Colon (tissue), 2 donors: ENCODE data around the gene TRIM10.
A peak's percentile ranks its signal among the peaks of the same experiment; 100 is the strongest.
"Not testable (repeated sequence)": the region's sequence is repeated elsewhere in the genome, so short reads cannot be mapped to it uniquely, and the experiment has no call there.

Source experiments
- FAIRE-seq: peaks from 2 replicates; lab custom pipeline; 2012; peaks lifted over from hg19 to GRCh38; lab: Jason Lieb, UNC
- donor health status: control.
- donor health status: control.

Gene TRIM10

DNA sequence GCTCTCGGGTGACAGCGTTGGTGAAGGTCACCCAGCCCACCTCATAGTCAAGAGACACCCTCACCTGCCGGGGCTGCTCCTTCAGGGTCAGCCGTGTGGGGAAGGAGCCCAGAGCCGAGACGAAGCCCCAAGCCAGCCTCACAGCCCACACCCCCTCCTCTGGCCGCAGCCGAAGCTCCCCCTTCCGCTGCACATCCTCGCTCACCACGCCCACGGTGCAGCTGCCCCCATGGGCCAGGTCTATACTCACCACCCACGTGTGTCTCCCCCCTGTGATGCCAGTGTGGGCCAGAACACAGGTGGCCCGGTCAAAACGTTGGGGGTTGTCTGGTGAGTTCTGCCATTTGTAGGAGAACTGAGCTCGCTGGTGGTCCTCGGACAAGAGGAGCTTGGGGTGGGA, 7.0 kb downstream of the TRIM10 start:
- no peak for FAIRE-seq

DNA sequence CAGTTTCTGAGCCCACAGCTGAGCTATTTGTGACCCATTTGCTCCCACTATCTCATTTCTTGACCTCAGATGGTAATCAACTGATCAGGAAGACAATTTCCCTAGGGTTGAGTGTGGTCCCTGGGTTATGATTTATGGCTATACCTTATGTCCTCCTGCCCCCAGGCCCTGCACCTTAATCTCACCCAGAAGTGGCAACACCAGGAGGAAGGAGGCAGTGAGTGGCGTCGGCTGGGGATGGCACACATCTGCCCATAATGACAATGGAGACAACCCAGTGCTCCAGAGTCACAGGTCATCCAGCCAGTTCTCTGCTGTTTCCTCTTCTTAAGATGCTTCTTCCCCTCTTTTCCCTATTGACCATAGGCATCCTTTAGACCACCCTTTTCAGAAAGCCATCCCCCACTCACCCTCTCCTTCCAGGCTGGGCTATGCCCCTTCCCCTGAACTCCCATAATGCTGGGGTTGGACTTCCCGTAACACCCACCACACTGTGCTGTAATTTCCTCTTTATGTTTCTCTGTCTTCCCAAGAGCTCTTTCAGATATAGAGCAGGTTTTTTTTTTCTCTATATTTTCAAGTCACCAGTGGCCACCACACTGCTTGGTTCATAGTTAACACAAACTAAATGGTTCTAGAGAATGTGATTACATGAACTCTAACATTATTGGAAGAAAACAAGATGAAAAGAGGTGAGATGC, 8.0 kb downstream of the TRIM10 start:
- no peak for FAIRE-seq

DNA sequence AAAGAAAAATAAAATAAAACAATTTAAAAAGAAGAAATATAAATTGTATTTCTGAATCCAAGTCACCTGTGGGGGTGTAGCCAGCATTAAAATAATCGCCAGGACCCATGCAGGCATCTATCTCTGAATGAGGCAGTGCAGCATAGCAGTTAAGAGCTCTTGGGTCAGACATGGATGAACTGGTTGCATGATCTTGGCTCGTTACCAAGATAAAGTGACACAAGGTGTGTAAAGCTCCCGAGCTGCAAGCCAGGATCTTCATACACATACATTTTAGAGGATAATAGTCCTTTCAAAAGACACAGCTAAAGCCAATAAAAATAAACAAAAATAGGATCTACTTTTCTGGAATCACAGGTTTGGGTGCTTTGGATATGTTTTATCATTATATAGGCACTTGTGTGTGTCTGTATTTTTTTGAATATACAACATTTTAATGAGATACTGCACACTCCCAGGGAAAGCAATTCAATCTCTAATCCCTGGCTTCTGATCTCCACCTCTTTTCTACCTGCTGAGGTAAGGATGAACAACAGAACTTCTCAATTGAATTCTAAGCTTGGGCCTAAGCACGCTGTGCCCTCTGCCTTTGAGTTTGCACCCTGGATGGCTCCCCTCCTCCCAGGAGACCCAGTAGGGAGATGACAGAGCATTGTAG, 8.9 kb downstream of the TRIM10 start:
- no peak for FAIRE-seq

DNA sequence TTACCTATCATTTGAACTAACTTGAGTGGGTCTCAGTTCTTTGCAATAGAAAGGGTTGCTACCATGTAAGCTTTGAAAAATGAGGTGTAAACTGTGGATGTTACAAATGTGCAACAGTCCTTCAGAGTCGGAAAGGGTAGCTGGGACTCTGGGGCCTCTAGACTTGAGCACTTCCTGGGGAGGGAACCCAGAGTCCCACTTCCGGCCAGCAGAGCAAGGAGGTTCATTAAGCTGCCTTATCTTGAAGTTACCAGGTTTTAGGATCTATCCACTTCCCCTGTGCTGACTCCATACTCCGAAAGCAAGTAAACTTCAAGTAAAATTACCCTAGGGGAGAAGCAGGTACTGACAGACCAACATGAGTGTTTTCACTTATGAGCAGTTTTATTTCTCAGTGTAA, 9.4 kb downstream of the TRIM10 start:
- no peak for FAIRE-seq

DNA sequence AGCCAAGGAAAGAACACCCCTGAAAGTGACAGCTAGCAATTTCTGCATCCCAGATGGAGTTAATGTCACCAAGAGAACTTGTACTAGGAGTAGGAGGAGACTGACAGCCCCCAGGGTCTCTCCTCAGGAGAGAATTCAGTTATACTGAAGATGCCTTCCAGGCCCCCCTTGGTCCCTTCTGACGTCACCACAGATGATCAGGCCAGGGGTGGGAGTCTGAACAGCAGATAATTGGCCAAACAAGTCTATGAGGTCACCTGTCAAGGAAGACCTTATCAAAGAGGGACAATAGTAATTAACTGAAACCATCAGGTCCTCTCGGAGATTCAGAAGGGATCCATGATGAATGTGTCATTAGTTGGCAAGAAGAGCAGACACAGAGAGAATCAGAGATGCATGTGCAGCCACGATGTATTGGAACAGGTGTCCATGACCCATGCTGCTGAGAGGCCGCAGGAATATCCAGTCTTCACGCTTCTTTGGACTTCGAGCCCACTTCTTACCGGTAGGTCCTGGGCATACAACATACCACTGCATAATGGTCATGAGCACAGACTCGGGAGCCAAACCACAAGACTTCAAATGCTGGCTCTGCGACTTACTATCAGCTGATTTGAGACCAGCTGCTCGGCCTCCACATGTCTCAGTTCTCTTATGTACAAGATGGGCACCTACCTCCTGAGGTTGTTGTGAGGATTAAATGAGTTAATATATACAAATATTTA, 10.2 kb downstream of the TRIM10 start:
- FAIRE-seq, result no peak

DNA sequence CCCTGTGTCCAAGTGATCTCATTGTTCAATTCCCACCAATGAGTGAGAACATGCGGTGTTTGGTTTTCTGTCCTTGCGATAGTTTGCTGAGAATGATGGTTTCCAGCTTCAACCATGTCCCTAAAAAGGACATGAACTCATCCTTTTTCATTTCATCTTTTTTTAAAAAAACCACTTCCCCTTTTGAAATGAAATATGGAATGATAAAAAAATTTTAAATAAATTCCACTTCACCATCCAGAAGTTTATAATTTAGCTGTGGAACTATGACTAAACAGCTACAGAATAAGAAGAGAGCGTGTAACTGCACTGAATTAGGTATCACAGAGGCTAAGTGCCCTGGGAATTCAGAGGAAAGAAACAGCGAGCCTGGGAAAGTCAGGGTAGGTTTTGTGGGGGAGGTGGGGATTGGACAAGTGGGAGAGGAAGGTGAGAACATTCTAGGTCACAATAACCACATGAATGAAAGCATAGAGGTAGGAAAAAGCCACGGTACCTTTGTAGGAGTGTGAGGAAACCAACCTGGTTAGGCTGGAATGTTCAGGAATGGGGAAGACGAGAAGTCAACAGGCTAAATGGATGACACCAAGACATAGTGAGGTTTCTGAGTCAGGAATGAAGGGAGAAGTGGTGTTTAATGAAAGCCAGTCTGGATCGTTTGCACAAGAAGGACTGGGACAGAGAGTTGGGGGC, 11.0 kb downstream of the TRIM10 start:
- FAIRE-seq, result no peak

DNA sequence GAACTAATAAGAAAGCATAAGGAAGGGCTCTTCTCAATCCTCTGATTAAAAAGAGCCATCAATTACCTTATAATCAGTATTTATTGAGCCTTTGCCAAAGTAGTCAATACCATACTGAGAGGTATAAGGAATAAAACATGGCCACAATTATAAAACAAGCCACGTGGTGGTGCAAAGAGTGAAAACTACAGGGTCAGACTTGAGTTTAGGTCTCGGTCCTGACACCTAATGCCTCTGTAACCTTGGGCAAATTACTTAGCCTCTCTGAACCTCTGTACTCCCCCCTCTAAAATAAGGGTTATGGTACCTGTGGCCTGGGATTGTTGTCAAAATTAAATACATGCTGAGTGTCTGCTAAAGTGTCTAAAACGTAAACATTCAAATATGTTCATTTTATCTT, 11.8 kb downstream of the TRIM10 start:
- FAIRE-seq, result no peak

DNA sequence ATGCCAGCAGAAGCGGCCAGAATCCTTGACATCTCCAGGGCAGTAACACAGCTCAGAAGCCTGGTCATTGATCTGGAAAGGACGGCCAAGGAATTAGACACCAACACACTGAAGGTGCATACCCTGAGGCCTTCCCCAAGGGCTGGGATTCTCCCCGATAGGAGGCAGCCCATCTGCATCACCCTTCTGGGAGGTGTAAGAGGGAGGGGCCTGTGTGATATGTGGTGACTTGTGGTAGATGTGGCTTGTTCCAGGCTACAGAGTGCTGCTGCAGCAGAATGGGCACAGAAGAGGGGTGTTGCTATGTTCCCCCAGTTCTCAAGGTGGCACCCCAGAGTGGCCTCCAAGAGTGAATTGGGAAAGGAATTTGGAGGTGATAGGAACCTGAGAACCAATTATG, 13.9 kb downstream of the TRIM10 start:
- no peak for FAIRE-seq

DNA sequence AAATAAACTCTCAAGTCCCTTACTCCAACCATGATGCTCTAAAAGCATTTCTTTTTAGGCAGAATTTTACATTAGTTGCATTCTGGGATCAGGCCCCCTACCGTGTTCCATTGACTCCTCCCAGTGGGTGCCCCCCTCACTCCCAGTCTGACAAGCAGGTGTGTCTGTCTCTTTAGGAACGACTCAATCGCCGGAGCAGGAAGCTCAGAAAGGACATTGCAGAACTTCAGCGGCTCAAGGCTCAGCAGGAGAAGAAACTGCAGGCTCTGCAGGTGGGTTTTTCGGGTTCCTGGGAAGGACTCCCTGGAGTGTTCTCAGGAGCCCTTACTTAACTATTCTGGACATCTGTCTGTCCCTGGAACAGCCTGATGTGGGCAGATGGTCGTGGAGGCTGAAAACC, 15.2 kb downstream of the TRIM10 start:
- FAIRE-seq, result no peak

DNA sequence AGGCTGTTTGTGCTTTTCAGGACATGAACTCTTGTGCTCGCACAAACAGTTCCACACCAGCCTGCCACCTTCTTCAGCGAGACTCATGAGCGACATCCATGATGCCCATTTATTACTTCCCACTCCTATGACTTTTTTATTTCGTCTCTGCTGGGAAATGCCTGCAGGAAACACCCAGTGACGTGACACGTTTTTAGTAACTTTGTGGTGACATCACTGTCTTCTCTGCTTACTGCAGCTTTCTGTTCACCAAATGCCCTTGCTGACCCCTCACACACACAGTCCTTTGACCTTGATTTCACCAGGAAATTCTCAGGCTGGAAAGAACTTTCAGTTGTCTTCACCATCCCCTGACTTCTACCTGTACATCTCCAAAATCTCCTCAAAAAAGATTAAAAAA, 16.2 kb downstream of the TRIM10 start:
- FAIRE-seq, result no peak

DNA sequence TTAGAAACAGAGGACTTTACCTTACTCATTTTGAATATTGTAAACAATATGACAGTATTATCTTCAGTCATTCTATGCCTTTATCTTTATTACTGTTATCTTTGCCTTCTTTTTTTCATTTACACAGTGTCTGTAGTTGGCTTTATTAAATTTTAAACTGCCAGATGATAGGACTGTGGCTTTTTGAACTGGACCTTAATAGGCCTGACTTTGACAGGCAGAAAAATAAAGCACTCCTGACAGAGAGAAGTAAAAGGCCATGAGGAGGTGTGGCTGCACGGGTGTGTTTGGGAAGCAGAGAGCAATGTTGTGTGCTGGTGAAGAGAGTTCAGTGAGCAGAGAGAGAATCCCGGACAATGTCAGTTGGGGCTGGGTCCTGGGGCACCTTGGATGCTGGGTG, 17.2 kb downstream of the TRIM10 start:
- FAIRE-seq, result no peak

DNA sequence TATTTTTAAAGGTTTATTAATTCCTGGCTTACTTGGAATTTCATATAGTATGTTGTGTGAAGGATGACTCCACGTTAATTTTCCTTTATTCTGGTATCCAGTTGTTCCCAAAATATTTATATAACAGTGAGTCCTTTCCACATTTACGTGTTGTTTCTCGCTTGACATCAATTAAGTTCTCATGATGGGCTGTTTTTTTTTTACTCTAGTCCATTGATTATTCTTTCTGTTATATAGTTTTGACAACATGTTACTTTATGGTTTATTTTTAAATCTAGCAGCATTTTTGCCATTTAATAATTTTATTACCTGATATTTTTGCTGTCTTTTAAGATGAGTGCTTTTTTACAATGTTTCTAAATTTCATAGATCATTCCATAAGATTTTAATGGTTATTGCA, 18.3 kb downstream of the TRIM10 start:
- FAIRE-seq, result no peak

DNA sequence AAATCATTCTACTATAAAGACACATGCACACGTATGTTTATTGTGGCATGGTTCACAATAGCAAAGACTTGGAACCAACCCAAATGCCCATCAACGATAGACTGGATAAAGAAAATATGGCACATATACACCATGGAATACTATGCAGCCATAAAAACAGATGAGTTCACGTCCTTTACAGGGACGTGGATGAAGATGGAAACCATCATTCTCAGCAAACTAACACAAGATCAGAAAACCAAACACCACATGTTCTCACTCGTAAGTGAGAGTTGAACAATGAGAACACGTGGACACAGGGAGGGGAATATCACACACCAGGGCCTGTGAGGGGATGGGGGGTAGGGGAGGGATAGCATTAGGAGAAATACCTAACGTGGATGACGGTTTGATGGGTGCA, 20.8 kb downstream of the TRIM10 start:
- not testable (repeated sequence) for FAIRE-seq

DNA sequence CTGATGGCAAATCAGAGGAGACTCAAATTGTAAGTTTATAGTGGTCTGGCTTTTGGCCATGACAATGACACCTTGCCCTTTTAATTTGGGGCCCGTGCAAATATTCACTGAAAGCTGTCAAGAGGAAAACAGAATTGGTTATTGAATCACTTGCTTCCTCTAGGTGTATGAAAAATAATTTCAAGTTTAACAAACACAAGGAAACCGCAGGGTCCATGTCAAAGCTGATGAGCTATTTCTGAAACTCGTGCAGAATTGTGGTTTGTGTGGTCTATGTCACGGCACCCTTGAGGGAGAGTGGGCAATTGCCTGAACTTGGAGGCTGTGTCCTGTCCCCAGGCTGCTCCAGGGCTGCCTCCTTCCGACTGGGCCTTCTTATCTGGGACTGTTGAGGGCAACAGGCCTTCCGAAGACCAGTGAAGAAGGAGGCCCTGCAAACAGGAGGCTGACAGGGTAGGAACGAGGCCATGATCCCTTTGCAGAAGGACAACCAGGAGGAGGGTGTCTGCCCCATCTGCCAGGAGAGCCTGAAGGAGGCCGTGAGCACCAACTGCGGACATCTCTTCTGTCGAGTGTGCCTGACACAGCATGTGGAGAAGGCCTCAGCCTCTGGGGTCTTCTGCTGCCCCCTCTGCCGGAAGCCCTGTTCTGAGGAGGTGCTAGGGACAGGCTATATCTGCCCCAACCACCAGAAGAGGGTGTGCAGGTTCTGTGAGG, 24.3 kb downstream of the TRIM10 start:
- FAIRE-seq, result no peak

DNA sequence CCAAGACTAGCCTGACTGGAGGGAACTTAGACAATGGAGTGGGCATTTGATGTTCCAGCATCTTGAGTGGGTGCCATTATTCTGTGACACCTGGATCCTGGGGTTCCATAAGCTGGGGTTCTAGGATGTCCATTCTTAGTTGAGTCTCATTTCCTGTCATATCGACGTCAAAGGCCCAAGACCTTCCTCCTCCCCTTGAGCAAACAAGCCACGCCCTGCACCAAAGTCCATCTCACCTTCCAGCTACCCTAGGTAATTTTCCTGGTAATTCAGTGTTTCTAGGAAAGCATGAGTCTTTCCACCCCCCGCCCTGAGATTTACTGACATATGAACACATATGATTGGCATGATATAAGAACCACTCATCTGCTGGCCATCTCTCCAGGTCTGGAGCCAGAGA, 25.3 kb downstream of the TRIM10 start, which contains the start of gene TRIM40:
TRIM40 (plus strand) TSS at position 384 of the 400 bp plus-strand sequence. CDS start 897 bp downstream, outside the sequence.
- FAIRE-seq, result no peak

DNA sequence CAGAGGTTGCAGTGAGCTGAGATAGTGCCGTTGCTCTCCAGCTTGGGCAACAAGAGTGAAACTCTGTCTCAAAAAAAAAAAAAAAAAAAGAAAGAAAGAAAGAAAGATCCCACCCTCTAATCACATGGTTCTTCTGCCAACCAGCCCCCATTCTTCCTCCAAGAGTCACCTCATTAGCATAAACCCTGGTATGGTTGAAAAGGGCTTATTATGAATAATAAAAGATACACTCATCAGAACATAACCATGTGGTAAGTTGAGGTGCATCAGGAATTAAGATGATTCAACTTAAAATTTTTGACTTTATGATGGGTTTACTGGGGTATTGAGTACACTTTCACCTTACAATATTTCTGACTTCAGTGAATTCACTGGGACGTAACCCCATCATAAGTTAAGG, 25.9 kb downstream of the TRIM10 start:
- no peak for FAIRE-seq

DNA sequence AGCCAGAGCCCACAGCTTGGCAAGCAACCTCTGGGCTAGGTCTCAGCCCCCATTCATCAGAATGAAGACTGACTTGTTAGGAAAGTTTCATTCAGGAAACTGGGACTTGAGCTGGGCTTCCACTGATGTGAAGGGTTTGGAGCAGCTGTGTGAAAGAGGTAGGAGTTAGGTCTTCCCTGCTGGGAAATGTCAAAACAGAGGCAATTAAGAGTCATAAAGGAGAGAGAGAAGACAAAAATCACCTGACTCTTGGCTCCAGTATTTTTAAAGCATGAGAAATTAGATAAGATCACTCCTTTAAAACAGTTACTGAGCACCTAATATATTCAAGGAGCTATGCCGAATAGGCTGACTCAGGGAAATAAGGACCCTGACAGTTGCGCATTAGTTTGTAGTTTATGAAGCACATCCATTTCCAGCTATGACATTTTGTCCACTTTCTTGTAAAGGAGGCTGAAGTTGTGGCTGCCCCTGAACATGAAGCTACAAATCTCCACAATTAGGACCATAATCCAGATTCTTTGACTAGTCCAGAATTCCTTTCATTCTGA, 29.0 kb downstream of the TRIM10 start:
- FAIRE-seq, result no peak

DNA sequence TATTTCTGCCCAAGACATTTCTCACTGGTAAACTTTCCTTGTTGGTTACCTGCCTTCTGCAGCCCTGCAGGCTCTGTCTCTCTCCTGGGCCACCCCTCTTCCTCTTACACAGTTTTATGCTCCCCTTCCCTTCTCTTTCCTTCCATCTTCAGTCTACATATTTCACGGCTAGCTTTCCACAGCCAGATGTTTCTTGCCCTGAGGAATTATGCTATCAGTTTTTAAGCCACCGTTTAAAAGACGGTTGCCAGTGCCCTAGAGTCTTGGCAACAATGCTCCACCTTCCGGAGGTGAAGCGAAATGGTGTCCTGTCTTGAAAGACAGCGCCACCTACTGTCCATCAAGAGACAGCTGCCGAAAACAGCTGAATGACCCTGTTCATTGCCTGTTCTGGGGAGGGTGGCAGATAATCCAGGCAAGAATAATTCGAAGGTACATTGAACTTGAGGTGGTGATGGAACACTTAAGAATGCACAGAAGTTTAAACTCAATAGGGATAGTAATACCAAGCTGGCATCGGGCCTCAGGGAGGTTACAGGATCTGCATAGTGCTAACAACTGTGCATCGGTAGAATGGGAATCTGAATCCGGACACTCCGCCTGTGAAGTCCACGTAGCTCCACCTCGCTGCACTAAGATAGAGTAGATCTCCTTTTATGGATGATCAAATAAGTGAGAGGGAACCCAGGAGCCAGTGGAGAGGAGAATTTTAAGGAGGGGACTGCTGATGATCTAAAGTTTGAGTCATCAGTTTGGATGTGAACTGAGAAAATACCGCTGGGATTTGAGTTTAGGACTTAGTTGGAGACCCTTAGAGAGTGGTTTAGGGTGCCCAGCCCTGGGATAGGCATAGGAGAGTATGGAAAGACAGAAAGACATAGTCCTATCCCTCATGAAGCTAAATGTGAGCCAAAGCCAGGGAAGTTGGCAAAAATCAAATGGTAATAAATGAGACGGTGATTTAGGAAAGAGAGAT, 29.8 kb downstream of the TRIM10 start:
- peak; percentile 24 for FAIRE-seq

DNA sequence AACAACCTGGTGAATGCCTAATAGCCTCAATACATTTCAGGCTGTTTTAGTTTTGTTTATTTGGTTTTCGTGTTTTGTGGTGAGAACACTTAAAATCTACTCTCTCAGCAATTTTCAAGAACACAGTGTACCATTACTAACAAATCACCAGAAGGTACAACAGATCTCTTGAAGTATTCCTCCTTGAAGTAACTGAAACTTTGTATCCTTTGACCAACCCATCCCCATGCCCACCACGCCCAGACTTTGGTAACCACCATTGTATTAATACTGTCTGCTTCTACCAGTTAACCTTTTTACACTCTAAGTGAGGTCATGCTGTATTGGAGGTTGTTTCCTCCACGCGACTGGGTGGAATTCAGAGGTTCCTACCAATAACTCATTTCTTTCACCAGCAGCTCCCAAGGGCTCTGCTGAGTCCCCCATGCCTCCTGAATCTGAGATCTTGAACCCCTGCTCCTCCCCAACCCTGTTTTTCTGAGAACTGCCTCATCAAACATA, 30.8 kb downstream of the TRIM10 start:
- no peak for FAIRE-seq
